NCI-H2227 (cell line): Measurements from ENCODE around the gene EPHA4.

ENCODE experiments used
- DNase-seq: peaks from one replicate; lab custom pipeline; 2025; ENCODE audit not compliant: unreplicated experiment; lab: John Stamatoyannopoulos, UW

EPHA4 gene

DNA sequence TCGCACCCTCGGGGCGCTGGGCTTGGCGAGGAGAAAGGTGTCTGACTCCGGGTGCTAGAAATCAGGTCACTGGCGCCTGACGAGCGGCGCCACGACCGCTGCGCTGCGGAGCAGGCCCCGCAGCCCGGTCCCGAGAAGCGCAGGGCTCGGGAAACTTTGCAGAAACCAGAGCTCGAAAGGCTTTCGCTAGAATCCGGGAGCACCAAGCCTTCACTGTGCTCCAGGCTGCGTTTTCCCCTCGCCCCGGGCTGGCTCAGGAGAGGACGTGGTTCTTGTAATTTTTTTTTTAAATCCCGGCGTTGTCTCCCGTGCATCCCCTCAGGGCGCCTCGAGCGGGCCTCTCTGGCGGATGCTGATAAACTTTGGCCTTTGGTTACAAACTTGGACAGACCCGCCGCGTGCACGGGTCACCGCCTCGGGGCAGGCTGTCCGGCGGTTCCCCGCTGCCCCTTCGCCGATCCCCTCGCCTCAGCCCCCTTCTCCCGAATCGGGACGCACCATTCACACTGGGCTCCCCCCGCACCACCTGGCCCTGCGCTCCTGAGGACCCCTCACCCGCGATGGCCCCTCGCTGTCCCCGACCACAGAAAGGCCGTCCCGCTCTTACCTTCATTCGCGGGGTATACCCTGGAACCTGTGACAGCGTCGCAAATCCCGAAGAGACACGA is 419 bp downstream of the EPHA4 start:
- peak; percentile 64 for DNase-seq

DNA sequence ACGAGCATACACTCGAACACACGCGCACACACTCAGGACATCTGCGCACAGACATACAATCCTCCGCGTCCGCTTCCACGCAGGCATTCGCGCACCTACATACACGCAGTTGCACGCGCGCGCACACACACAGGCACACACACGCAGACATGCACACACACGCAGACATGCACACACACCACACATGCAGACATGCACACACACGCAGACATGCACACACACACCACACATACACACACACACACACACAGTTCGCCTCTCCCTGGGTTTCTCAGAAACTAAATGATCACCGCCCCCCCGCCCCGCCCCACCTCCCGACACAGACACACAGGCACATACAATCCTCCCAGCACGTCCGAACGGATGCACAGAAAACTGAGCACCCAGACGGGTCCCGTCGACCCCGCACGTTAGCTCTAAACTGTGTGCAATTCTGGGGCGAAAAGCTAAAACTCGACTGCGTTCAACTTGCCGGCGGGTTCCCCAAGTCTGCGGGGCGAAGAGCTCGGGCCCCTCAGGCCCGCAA is 1.0 kb downstream of the EPHA4 start:
- peak; percentile 76 for DNase-seq

DNA sequence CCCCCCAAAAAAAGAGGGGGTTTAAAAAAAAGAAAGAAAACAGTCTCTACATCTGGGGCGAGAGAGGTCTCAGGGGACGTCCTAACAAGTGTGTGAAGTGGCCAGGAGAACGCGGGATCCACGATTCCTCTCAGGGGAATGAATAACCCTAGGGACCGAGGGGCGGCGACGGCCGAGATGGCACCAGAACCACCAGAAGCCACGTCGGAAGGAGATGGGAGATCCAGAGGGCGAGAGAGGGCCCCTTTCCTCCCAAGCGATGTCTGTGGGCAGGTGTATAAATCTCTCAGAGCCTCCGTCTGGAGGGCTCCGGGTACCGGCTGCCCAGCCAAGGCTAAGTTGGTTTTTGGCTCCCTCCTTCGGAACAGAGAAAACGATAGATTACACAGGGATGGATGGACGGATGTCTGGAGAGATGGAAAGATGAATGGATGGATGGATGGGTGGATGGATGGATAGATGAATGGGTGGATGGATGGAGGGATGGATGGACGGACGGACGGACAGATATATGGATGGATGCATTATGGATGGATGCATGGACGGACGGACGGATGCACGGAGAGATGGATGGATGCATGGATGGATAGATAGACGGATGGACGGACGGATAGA is 1.7 kb downstream of the EPHA4 start:
- peak; percentile 76 for DNase-seq

DNA sequence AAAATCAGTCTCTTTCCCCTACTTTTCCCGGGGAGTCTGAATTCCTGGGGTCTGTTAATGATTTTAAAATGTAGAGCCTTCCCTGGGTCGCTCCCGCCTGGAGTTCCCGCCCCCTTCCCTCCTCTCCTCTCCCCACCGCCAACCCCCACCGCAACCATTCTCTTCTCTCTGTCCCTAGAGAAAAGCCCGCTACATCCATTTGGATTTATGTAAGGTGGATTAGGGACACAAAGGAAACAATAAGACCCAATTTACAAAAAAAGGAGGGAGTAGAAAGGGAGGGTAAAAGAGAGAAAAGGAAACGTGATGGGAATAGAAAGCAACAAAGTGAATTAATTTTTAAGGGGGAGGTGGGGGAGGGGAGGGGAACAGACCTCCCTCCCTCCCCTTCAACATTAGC is 2.2 kb downstream of the EPHA4 start:
- peak; percentile 66 for DNase-seq

DNA sequence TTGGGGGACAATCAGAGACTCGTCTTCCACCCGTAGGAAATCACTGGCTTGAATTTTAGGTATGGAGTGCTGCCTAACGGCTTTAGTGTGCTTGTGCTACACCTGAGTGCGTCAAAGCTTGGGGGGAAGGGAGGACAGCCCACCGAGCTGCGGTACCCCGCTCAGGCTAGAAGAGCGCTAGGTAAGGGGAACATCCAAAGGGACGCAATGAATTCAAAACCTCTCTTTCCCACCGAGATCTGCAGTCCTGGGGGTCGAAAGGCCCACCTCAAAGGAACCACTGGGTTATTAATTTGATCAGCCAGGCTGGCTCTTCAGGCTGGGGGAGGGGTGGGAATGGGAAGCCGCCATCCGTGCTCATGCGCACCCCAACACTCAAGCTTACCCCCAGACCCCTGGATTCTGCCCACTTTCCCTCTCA is 2.7 kb downstream of the EPHA4 start:
- peak; percentile 62 for DNase-seq

DNA sequence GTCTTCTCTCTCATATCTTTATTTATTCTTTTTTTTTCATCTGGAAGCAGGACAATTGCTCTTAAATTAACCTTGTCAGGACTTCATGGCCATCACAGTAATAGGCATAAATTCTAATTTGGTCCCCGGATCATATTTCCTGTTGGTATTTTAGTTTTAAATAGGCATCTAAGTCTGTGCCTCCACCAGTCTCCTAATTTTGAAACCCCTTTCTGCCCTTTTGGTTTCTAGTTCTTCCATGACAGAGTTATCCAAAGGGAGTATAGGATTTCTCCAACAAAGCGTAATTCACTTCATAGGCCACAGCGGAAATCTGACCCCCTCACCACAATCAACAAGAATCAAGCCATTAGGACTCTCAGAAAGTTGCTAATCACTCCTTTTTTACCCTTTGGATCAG is 3.8 kb downstream of the EPHA4 start:
- no peak for DNase-seq

DNA sequence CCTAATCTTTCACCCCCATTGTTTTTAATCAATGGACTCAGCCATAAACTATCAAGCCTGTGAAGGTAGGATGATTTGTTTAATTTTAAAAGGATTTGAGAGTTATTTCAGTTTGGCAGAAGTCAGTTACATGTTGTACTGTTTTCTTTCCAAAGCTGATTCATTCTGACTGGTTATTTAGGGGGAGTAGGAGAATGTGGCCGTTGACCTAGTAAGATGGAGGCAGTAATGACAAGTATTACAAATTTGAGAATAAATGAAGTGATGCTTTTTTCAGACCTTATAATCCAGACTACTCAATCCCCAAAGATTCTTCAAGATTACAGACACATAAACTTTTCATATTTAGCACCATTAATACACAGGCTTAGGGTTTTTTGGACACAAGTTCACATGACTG is 4.3 kb downstream of the EPHA4 start:
- no peak for DNase-seq

DNA sequence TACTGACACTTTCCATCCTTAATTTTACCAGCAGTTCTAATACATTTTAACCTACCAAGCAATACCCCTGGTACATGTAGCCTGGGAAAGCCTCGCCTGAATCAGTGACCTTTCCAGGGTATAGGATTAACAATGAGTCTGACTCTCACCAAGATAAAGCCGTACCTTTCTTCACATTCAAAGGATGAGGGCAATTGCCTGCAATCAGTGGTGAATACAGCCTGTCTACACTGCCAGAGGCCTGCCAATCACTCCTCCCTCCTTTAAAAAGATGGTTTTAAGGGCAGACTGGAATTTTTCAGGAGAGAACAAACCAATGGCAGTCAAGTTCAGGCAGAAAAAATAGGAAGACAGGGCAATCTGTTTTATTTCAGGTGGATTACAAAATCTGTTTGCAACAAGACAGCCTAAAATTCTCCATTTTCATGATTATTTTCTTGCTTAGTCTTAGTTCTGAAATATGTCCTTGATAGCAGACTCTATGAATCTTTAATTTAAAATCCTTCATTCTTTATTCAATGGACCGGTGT is 4.8 kb downstream of the EPHA4 start:
- DNase-seq, result no peak

DNA sequence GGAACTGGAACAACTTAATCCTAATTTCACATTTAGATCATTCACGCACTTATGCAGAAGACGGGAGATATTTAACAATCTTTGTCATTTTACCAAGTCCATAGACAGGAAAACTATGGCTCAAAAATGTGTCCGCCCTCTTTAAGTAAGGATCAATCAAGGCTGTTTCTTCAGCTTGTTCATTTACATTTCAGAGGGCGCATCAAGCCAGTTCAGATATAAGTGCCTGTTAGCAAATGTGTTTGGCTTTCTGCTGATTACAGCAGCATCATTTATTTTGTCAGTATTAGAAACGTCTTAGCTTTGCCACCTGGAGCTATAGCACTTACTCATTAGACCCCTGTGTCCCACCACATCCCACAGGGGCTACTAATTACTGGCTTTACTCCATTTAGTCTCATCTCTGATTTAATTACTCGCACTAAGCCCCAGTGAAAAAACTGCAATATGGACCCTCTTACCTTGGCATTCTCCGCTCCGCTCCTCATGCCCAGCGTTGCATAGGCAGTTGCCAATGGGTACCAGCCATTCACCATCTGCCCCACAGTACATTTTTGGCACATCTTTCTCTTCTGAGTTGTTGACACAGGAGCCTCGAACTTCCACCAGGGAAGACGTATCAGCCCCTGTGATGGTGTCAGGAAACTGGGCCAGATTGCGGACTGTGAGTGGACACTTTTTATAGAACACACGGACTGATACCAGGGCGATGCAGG is 8.7 kb downstream of the EPHA4 start:
- DNase-seq, result no peak

DNA sequence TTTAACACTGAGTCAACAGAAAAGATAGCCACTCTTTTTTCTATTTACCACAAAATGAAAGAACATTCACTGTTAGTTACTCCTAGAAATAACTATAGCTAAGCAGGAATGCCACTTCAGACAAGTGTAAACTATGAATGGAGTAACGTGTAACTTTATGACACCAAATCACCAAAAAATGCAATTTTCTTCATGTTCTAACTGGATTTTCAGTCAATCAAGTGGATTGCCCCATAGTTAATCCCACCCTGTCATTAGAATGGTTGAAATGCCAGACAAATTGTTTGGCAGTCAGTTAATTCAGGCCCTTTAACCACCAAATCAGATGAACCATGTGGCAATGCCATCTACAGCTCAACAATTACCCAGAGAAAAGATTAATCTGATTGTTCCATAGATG is 9.9 kb downstream of the EPHA4 start:
- DNase-seq, result no peak

DNA sequence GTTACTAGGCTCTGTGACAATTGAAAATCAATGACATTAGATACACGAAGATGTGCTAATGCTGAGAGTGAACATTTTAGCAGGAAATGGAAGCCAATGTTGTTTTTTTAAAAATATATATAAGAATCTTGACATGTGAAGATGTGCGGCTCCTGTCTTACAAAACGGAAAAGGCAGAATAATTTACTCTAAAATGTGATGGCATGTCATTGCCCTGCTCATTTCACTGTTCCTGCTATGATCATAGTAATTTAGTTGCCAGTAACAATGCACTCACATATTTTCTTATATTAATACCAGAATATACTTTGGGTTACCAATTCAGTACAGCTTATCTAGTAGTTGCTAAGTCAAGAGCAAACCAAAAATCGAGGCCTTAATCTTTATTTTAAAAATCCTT is 10.3 kb downstream of the EPHA4 start:
- no peak for DNase-seq

DNA sequence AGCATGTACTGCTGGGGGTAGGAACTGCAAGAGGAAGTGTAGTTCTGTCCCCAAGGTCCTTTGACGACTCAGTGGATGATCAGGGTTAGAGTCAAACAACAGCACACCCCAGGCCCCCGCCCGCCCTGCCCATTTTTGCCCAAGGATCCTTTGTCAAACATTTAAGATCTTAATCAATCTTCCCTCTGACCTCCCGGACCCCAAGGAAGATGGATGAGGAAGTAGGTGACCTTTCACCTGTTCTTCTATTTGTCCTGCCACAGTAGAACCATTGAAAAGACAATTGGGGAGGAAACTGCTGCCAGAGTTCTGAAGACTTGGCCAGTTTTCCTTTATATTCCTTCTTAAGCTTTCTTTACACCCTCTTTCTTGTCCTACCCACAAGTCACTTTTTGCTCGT is 12.1 kb downstream of the EPHA4 start:
- no peak for DNase-seq

DNA sequence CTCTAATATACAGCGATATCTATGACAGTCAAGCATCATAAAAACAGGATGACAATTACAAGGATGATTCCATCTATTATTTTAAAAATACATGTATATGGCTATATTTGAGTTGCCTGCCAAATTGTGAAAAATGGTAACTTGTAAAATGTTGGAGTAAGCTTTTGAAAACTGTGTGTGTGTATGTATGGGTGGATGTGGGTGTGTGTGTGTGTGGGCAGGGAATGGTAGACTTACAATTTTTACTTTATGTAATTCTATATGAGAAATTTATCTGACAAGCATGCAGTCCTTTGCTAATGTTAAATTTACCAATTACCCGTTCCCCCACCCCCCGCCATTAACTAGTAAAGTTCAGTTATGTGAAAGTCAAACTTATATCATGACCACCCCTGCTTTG is 14.0 kb downstream of the EPHA4 start:
- no peak for DNase-seq

DNA sequence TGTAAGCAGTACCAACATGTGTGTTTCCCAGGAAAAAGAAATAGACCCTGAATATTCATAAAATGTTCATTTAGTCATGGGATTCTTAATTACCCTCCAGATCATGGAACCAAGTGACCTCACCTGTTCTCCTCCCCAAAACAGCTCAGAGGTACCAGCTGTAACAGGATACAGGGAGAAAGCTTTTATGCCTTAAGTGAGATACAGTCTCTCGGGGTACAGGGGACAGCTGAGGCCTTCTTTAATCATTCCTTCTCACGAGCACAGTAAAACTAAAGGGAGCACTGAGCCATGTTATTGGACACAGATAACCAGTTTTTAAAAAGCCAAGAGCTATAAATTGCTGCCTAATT is 16.6 kb downstream of the EPHA4 start:
- no peak for DNase-seq

DNA sequence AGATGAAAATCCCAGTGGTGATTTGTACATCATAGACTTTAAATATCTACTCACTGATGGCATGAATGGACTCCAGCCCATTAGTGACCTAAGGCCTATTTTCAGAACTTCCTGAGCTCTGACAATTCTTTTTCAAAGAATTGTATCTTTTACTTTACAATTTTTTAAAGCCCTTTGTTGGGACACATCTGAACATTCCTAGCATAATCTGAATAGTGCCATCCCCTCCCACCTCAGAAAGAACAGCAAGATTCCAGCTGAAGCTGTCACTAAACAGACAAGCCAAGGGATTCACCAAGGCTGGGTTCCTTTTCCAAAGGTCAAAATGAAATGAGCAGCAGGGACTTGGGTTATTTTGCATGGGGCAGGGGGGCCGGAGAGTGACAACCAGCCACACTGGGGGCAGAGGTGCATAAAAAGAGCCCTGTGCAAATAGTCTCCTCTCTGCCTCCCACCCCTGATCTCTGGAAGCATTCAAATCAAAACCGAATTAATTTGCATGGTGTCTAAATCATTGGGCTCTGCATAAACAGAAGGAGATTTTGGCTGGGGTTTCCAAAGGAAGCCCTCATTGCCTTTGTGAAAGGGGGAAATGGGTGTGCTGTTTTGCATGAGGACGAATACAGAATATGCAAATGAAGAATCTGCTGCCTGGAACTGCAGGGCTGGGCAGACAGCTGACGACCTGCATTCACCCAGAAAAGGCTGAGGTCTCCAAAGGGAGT is 17.2 kb downstream of the EPHA4 start:
- no peak for DNase-seq

DNA sequence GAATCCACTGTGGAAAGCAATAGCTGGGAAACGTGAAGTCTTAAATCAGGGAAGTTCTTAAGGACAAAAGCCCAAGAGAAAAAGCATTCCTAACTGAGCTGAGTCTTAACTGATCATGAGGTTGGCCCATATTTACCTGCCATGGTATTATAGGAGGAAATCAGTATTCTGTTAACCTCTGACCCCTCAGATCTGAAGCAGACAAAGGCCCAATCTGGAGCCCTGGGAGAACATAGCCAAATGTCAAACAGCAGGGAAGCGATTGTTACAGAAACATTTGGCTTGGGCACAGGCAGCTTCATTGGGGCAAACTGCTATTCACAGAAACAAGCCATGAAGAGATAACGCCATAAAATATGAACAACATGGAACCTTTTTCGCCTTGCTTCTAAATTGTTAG is 18.8 kb downstream of the EPHA4 start:
- DNase-seq, result peak; percentile 68

DNA sequence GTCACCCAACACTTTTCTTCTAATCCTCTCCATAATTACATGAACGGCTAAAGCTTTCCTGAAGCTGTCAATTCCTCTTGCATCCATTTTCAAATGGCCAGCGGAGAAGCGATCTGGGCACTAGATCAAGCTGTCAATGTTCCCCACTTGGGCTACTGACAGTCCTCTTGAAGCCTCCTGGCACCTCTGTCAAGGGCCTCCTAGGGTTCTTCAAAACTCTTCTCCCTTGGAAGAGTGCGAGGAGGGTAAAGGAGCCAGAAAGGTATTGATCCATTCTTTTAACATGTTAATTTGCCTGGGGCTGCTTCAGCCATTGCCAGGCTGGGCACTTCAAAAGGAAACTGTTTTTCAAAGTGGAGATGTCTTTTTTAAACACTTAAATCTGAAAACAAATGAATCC is 19.8 kb downstream of the EPHA4 start:
- DNase-seq, result peak; percentile 27

DNA sequence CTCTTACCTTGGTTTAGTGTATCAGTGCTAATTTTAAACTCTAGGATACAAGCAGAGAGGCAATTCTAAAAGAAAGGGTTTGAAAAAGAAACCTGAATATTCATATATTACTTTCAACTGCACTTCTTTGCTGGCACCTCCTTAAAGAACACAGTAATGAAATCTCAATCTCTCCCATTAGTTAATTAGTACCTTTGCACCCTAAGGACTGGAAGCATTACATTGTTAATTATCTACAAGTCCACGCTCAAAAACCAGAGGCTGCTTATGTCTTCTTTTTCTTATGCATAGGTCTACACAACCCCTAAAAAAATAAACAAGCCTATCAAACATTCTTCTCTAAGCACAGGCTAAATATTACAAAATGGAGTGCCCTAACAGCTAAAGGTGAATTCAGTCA is 20.2 kb downstream of the EPHA4 start:
- DNase-seq, result no peak

DNA sequence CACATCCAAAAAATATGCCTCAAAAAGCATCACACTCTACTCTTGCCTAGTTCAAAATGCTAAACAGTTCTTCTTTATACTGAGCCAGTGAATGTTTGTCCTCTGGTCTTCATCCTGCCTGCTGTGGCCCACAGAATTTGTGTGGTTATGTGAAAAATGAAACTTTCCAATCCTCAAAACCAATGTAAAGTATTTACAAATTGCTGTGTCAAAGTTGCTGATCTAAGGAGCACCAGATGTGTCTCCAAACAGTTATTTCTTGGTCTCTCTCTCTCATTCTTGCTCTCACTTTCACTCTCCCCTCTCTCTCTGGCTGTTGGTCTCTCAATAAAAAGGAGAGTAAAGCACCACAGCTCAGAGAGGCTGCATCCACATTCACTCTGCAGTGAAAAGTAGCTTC is 23.0 kb downstream of the EPHA4 start:
- no peak for DNase-seq

DNA sequence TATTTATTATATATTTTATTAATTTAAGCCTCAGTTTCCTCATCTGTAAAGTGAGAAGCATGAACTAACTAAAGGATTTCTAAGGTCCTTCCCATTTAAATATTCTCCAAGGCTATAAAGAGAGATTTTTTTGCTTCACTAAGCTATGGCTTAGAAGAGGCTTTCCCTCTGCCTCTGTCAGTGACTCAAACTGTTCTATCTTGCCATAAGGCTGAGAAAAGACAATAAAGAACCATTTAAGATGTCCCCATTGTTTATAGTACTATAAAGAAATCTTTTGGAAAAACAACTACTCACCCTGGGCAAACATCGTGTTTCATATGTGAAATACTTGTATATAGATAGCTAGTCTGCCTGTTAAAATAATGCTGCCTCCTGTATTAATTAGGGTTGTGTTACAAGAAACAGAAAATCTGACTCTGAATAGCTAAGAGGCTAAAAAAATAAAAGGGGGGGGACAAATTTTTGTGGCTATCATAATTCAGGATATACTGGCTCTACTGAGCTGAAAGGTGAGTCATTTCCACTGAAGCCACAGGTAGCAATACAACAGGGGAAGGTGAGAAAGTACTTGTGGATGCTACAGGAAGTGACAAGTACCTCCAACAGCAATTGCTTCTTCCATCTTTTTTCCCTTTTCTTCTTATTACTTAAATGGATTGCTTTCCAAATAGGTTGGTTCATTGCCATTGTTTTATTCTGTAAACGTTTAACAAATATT is 25.4 kb downstream of the EPHA4 start:
- no peak for DNase-seq
